HEK293T (cell line): ENCODE data around the gene B4GALT5.

ENCODE experiments used
- CTCF ChIA-PET: fragments of 350-600 bp; formaldehyde crosslinking; extraction: SDS; loops from one replicate; lab custom pipeline; 2021; ENCODE audit warnings: antibody characterized with exemption, inconsistent platforms; lab: Yijun Ruan, JAX
- POLR2A ChIA-PET: fragments of 350-600 bp; formaldehyde crosslinking; extraction: SDS; loops from one replicate; lab custom pipeline; 2020; ENCODE audit warnings: antibody characterized with exemption, inconsistent platforms; lab: Yijun Ruan, JAX
- DNase-seq: peaks from one replicate; pipeline ENCODE4 v3.0.0; 2012; ENCODE audit warnings: mixed read lengths; ENCODE audit errors: extremely low spot score
- ARNT ChIP-seq: fragments of 450-650 bp; IDR thresholded peaks from 2 replicates; pipeline ENCODE4 v1.6.1; 2017; ENCODE audit warnings: mild to moderate bottlenecking
- BHLHE40 ChIP-seq: fragments of 450-650 bp; IDR thresholded peaks from 2 replicates; pipeline ENCODE4 v1.6.1; 2016; ENCODE audit warnings: mild to moderate bottlenecking, moderate library complexity, borderline replicate concordance
- CTBP1 ChIP-seq: fragments of 450-650 bp; IDR thresholded peaks from 2 replicates; pipeline ENCODE4 v1.6.1; 2016; ENCODE audit warnings: borderline replicate concordance
- ELF4 ChIP-seq: fragments of 450-650 bp; IDR thresholded peaks from 2 replicates; pipeline ENCODE4 v1.6.1; 2017; ENCODE audit warnings: antibody characterized with exemption
- FOXA1 ChIP-seq: fragments of 450-650 bp; IDR thresholded peaks from 2 replicates; pipeline ENCODE4 v1.6.1; 2016; ENCODE audit warnings: mild to moderate bottlenecking
- FOXK2 ChIP-seq: fragments of 450-650 bp; IDR thresholded peaks from 2 replicates; pipeline ENCODE4 v1.6.1; 2016; ENCODE audit warnings: mild to moderate bottlenecking
- FOXM1 ChIP-seq: fragments of 450-650 bp; IDR thresholded peaks from 2 replicates; pipeline ENCODE4 v1.6.1; 2017; ENCODE audit warnings: mild to moderate bottlenecking, borderline replicate concordance
- HDGF ChIP-seq: fragments of 450-650 bp; IDR thresholded peaks from 2 replicates; pipeline ENCODE4 v1.6.1; 2017; ENCODE audit warnings: antibody characterized with exemption, borderline replicate concordance
- L3MBTL2 ChIP-seq: fragments of 450-650 bp; conservative IDR thresholded peaks from 2 replicates; pipeline ENCODE4 v1.6.1; 2016; ENCODE audit warnings: mild to moderate bottlenecking
- LEF1 ChIP-seq: fragments of 450-650 bp; IDR thresholded peaks from 2 replicates; pipeline ENCODE4 v1.6.1; 2017; ENCODE audit warnings: mild to moderate bottlenecking, borderline replicate concordance
- NFRKB ChIP-seq: fragments of 450-650 bp; IDR thresholded peaks from 2 replicates; pipeline ENCODE4 v1.6.1; 2016; ENCODE audit warnings: mild to moderate bottlenecking, moderate library complexity
- SP1 ChIP-seq: fragments of 450-650 bp; IDR thresholded peaks from 2 replicates; pipeline ENCODE4 v1.6.1; 2017
- SUZ12 ChIP-seq: fragments of 450-650 bp; IDR thresholded peaks from 2 replicates; pipeline ENCODE4 v1.6.1; 2016; ENCODE audit warnings: mild to moderate bottlenecking
- TARDBP ChIP-seq: fragments of 450-650 bp; IDR thresholded peaks from 2 replicates; pipeline ENCODE4 v1.6.1; 2016
- ZNF384 ChIP-seq: fragments of 450-650 bp; IDR thresholded peaks from 2 replicates; pipeline ENCODE4 v1.6.1; 2016
- TF ChIP-seq, protein P1 (sequence below): fragments of 450-650 bp; IDR thresholded peaks from 2 replicates; pipeline ENCODE4 v1.6.1; 2016

The B4GALT5 gene

DNA sequence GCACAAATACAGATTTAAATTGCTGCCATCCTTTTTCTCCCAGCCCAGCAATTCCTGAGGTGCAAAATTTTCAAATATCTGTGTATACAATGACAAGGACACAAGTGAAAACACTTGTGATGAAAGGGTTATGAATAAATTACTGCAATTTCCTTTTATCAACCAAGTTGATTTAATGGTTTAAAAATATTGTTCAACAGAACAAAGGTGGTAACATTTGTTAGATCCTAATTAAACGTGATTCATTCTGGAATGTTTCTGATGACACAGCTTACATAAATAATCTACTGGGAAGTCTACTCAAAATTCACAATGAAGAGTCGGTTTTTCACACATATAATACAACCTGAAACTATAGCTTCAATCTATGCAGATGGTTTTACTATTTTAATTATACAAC is 17.1 kb downstream of the B4GALT5 start:
- TF ChIP-seq FOXK2: no peak
- TF ChIP-seq ELF4: no peak
- TF ChIP-seq FOXM1: no peak
- no peak for TF ChIP-seq HDGF
- TF ChIP-seq NFRKB: no peak
- TF ChIP-seq SUZ12: no peak
- TF ChIP-seq LEF1: no peak
- no peak for TF ChIP-seq CTBP1
- no peak for TF ChIP-seq ARNT
- TF ChIP-seq SP1: no peak
- TF ChIP-seq TARDBP: no peak
- no peak for TF ChIP-seq FOXA1
- no peak for TF ChIP-seq L3MBTL2
- TF ChIP-seq ZNF384: no peak
- TF ChIP-seq, protein P1, sequence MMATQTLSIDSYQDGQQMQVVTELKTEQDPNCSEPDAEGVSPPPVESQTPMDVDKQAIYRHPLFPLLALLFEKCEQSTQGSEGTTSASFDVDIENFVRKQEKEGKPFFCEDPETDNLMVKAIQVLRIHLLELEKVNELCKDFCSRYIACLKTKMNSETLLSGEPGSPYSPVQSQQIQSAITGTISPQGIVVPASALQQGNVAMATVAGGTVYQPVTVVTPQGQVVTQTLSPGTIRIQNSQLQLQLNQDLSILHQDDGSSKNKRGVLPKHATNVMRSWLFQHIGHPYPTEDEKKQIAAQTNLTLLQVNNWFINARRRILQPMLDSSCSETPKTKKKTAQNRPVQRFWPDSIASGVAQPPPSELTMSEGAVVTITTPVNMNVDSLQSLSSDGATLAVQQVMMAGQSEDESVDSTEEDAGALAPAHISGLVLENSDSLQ: no peak
- no peak for TF ChIP-seq BHLHE40
- ChIA-PET POLR2A (interaction anchor here (1.0 kb wide), 1 partner anchor 18 kb away, joined by 3 read pairs; no protein-coding TSS in a partner anchor), CTCF (interaction anchor here (1.1 kb wide), 1 partner anchor 12 kb away, joined by 3 read pairs; no protein-coding TSS in a partner anchor)
- no peak for DNase-seq

DNA sequence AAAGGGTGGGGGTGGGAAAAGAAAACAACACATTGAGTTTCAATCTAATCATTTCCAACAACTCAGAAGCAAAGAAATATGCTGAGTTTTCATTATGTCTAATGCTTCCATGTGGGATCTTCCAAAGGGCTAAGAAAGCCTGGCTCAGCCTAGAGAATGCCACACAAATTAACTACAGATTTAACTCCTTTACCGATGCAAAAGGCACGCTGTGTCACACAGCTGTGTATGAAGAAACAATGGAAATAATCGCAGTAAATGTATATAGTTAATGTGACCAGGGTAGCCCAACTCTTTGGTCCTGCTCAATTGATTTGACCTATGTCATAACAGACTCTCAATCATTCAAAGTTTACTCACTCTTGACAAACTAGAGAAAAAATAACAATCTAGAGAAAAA is 17.8 kb downstream of the B4GALT5 start:
- TF ChIP-seq, protein P1: no peak
- TF ChIP-seq L3MBTL2: no peak
- POLR2A ChIA-PET: no interaction called here
- CTCF ChIA-PET: interaction anchor here (1.1 kb wide), 1 partner anchor 13 kb away, joined by 3 read pairs; no protein-coding TSS in a partner anchor
- DNase-seq: no peak

DNA sequence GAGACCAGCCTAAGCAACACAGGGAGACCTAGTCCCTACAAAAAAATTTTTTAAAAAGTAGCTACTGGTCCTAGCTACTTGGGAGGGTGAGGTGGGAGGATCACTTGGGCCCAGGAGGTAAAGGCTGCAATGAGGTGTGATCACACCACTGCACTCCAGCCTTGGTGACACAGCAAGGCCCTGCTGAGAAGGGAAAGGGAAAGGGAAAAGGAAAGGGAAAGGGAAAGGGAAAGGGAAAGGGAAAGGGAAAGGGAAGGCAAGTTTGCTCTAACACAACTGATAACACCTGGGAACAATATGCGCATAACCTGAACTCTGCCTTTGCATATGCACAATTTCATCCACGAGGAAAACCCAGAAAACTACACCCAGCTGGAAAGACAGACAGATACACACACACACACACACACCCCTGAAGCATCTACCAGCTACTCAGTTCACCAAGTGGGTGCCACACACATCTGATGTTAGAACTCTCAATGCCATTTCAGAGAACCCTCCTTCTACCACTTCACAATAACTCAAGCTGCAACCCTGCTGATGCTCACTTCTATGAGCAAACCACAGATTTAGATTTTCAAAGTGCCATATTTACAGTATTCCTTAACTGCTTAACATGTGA is 19.1 kb downstream of the B4GALT5 start:
- CTCF ChIA-PET: no interaction called here
- TF ChIP-seq ZNF384 (no peak), ELF4 (no peak), FOXM1 (no peak), LEF1 (no peak), SP1 (no peak), FOXA1 (no peak), SUZ12 (no peak), ARNT (no peak), NFRKB (no peak), L3MBTL2 (no peak), BHLHE40 (no peak), TARDBP (no peak), HDGF (no peak), CTBP1 (no peak), FOXK2 (no peak)
- TF ChIP-seq, protein P1: no peak
- DNase-seq: no peak
- POLR2A ChIA-PET: no interaction called here

DNA sequence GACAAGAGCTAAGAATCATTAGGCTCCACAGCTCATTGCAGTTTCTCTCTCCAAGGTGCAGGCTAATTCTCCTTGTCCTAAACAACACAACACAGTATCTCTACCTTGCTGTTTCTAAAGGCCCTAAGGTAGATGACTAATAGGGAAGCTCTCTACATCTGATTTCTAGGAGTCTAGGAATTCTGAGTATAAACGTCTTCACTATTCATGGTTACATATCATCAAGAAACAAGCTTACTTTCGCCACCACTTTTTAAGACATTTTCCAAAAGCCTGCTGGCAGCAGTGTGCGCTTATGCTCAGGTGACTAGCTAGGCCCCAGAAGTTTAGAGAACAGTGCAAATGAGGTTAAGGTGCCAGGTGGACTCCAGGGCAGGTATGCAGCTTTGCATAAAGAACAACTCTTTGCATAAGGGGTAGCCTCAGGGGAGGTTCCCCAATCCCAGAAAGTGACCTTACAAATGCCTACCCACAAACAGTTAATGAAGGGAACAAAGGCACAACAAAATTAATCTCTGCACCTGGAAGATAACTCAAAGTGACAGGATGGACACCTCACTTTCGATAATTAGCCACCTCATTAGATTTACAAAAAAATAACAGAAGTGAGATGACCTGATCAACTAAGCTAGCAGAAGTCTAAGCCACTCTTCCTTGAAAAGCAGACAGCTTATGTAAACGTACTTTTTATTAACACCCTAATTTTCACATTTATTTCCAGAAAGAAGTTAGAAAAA is 20.1 kb downstream of the B4GALT5 start:
- ChIA-PET POLR2A (interaction anchor here (1.5 kb wide), 1 partner anchor 14 kb away, joined by 5 read pairs; no protein-coding TSS in a partner anchor), CTCF (no interaction called here)
- no peak for DNase-seq
- TF ChIP-seq NFRKB (no peak), FOXA1 (no peak), SP1 (no peak), ELF4 (no peak), L3MBTL2 (no peak), BHLHE40 (no peak), HDGF (no peak), CTBP1 (no peak), ARNT (no peak), LEF1 (no peak), ZNF384 (no peak), FOXK2 (no peak), TARDBP (no peak)
- TF ChIP-seq, protein P1: no peak

DNA sequence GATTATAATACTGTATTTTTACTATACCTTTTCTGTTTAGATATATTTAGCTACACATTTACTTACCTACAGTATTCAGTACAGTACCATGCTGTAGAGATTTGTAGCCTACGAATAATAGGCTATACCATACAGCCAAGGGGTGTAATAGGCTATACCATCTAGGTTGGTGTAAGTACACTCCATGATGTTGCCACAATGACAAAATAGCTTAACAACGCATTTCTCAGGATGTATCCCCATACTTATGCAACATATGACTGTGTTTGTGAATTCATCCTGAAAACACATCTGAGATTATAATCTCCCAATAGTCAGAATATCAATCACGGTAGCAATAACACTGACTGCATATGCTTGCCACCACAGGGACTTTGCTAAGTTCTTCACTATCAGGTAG is 20.7 kb downstream of the B4GALT5 start:
- TF ChIP-seq FOXK2 (no peak), L3MBTL2 (no peak), SUZ12 (no peak), NFRKB (no peak), FOXM1 (no peak), TARDBP (no peak), ZNF384 (no peak), ELF4 (no peak)
- CTCF ChIA-PET: interaction anchor here (0.5 kb wide), 1 partner anchor 83 kb away, joined by 6 read pairs; no protein-coding TSS in a partner anchor
- no peak for DNase-seq
- POLR2A ChIA-PET: interaction anchor here (1.5 kb wide), 1 partner anchor 13 kb away, joined by 5 read pairs; no protein-coding TSS in a partner anchor
